Activated B cell treated with CpG ODN at 0.5 μM for 24 hours (primary cell): ENCODE data around the gene CHST12. TPM values are rescaled to one million over a fixed set of nuclear protein-coding genes. Genes with fewer than 3 reads are reported as not detected.

Source experiments
- ATAC-seq: fragments of 200-7000 bp; cut with Tn5 transposase; one replicate; pipeline ENCODE4 v1.10.0; 2021; ENCODE audit warnings: low read depth, mild to moderate bottlenecking, moderate library complexity
- CTCF ChIA-PET: fragments of 350-600 bp; sonication (Branson Sonifier 250); formaldehyde crosslinking; loops from one replicate; lab custom pipeline; 2021; ENCODE audit warnings: antibody characterized with exemption; lab: Charles Lee
- POLR2A ChIA-PET: fragments of 350-600 bp; sonication (Branson Sonifier 250); formaldehyde crosslinking; loops from one replicate; lab custom pipeline; 2021; ENCODE audit warnings: antibody characterized with exemption; lab: Charles Lee
- DNase-seq: peaks from one replicate; pipeline ENCODE4 v3.0.0; 2022
- H3K27ac Mint-ChIP-seq: one replicate; pipeline ENCODE4 v1.8.0; 2020; ENCODE audit warnings: mixed read lengths
- H3K27me3 Mint-ChIP-seq: one replicate; pipeline ENCODE4 v1.8.0; 2021; ENCODE audit warnings: mixed read lengths
- H3K36me3 Mint-ChIP-seq: one replicate; pipeline ENCODE4 v1.8.0; 2021; ENCODE audit warnings: low read depth, mixed read lengths
- H3K4me1 Mint-ChIP-seq: one replicate; pipeline ENCODE4 v1.8.0; 2021; ENCODE audit warnings: mixed read lengths
- H3K4me3 Mint-ChIP-seq: one replicate; pipeline ENCODE4 v1.8.0; 2020; ENCODE audit warnings: mild to moderate bottlenecking, mixed read lengths
- H3K9me3 Mint-ChIP-seq: one replicate; pipeline ENCODE4 v1.8.0; 2020; ENCODE audit warnings: mixed read lengths
- intact Hi-C: fragments of 100-400 bp; cut with micrococcal nuclease; formaldehyde crosslinking; loops from one replicate; pipeline ENCODE4 v1.15.1; 2024
- total RNA-seq: library from RNA; stranded (reverse); gene quantifications from 2 replicates; pipeline ENCODE4 v1.2.3, GENCODE V29; 2022
- TF ChIP-seq, protein P1 (sequence below): fragments of 200-600 bp; IDR thresholded peaks from one replicate; pipeline ENCODE4 v1.8.0; 2022; ENCODE audit warnings: antibody characterized with exemption, mild to moderate bottlenecking

CHST12 gene
- total RNA-seq, 1 donor from 2014 or later: 14.4 TPM

DNA sequence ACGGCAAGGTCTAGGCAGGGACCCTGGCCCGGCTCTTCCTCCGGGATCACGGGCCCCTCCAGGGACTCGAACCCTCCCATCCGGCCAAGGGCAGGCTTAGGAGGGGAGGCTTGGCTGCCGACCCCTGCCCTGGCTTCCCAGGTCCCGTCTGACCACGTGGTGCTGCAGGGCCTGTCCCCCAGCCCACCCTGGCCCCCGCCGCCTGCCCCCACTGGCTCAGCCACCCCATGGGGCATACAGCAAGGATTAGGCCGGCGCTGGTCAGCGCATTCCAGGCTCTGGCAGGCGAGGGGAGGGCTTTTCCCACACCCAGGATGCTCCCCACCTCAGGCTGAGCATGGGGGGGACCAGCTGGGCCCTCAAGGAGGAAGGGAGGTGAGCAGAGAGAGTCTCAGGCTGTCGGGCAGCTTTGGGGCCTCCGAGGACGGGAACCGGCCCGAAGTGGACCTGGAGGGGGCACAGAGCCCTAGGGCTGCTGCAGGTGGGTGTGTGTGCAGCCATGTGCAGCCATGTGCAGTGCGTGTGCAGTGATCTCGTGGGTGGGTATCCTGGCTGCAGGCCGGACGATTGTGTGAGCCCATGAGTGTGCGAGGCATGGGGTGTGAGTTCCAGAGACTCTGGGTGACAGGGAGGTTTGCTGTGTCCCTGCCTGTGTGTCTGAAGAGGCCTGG is 73.5 kb downstream of the CHST12 start:
- no peak for ATAC-seq
- no peak for DNase-seq
- H3K4me3 Mint-ChIP-seq: no peak overlapping the region
- H3K27me3 Mint-ChIP-seq: no peaks in the 10 kb centered on the region
- intact Hi-C loops: loop anchor here (1.0 to 2.0 kb wide), 6 partner anchors 32 to 232 kb away; partner anchors contain the start of gene BRAT1
- H3K36me3 Mint-ChIP-seq: no peaks in the 10 kb centered on the region
- H3K9me3 Mint-ChIP-seq: no peaks in the 10 kb centered on the region
- peaks cover 11% of the 10 kb centered on the region for H3K4me1 Mint-ChIP-seq
- no peak overlapping the region for H3K27ac Mint-ChIP-seq
- CTCF ChIA-PET: interaction anchor here (0.7 to 1.1 kb wide), 3 partner anchors 25 to 204 kb away, joined by 3 to 4 read pairs (median 3); no protein-coding TSS in a partner anchor
- TF ChIP-seq, protein P1, sequence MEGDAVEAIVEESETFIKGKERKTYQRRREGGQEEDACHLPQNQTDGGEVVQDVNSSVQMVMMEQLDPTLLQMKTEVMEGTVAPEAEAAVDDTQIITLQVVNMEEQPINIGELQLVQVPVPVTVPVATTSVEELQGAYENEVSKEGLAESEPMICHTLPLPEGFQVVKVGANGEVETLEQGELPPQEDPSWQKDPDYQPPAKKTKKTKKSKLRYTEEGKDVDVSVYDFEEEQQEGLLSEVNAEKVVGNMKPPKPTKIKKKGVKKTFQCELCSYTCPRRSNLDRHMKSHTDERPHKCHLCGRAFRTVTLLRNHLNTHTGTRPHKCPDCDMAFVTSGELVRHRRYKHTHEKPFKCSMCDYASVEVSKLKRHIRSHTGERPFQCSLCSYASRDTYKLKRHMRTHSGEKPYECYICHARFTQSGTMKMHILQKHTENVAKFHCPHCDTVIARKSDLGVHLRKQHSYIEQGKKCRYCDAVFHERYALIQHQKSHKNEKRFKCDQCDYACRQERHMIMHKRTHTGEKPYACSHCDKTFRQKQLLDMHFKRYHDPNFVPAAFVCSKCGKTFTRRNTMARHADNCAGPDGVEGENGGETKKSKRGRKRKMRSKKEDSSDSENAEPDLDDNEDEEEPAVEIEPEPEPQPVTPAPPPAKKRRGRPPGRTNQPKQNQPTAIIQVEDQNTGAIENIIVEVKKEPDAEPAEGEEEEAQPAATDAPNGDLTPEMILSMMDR: no peak
- POLR2A ChIA-PET: interaction anchor here (0.6 kb wide), 1 partner anchor 1484 kb away, joined by 3 read pairs; no protein-coding TSS in a partner anchor

DNA sequence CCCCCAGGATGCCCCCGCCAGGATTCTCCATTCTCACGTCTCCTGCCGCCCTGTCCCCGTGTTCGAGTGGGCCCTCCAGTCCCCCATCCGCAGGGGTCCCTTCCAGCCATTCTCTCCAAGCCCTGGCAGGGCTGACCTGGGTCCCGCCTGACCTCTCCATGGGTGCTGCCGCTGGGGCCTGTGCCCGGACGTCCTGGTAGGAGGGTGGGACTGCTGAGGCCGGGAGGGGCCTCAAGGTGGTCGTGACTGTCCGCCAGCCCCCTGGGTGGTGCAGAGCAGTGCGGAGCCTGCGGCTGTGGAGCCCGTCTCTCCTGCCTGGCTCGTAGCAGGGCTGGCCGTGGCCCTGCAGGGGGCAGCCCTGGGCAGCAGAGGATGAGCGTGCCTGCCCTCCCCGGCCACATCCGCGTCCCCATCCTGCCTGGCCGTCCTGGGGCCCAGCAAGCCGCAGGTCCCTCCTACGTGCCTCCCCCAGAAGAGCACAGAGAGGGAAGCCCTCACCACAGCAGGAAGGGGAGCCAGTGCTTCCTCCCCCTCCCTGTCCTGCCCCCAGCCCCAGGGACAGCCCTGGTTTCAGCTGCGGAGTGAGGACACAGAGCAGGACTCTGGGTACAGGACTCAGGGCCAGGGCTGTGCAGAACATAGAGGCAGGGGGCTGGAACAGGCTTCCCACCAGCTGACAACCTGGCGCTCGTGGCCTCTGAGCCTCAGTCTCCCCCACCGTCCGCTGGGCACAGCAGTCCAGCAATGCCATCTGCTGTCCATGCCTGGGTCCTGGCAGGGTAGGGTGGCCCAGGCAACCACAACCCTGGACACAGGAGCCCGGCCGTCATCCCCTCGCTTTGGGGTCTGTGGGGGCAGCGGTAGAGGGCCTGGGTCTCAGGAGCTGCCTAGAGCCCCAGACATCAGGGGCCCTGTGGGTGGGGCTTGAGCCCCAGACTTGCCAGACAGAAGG is 74.3 kb downstream of the CHST12 start:
- POLR2A ChIA-PET: interaction anchor here (1.0 to 1.7 kb wide), 6 partner anchors 33 to 232 kb away, joined by 3 to 11 read pairs (median 6); partner anchors contain the start of genes LFNG and TTYH3
- no peaks in the 10 kb centered on the region for H3K27me3 Mint-ChIP-seq
- intact Hi-C loops: loop anchor here (1.0 to 2.0 kb wide), 7 partner anchors 31 to 232 kb away; partner anchors contain the start of gene BRAT1
- no peaks in the 10 kb centered on the region for H3K36me3 Mint-ChIP-seq
- H3K4me1 Mint-ChIP-seq: peaks cover 11% of the 10 kb centered on the region
- H3K9me3 Mint-ChIP-seq: no peaks in the 10 kb centered on the region
- no peak overlapping the region for H3K4me3 Mint-ChIP-seq
- DNase-seq (peak; percentile 66), ATAC-seq (peak; percentile 98)
- CTCF ChIA-PET: interaction anchor here (0.9 to 1.3 kb wide), 4 partner anchors 96 to 233 kb away, joined by 3 to 6 read pairs (median 4); no protein-coding TSS in a partner anchor
- no peak overlapping the region for H3K27ac Mint-ChIP-seq
- TF ChIP-seq, protein P1: peak; percentile 68

DNA sequence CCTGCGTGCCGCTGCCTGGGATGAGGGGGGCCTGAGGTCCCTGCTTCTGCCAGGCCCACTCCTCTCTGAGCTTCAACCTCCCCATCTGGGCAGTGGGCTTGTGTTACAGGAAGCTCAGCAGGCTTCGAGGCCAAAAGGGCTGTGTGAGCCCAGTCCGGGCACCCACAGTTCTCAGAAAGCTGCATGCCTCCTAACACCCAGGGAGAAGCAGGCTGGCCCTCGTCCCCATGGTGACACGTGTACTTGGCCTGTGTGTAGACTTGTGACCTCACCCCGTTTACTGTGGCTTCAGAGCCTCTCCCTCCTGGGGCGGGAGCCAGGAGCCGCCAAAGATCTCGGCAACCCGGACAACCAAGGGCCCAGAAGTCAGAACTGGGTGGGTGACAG is 75.0 kb downstream of the CHST12 start:
- ATAC-seq (no peak), DNase-seq (no peak)
- intact Hi-C loops: loop anchor here (1.0 kb wide), 1 partner anchor 203 kb away; no protein-coding TSS in a partner anchor
- Mint-ChIP-seq H3K27me3 (no peaks in the 10 kb centered on the region), H3K4me3 (no peak overlapping the region), H3K27ac (no peak overlapping the region), H3K36me3 (no peaks in the 10 kb centered on the region), H3K4me1 (peaks cover 11% of the 10 kb centered on the region), H3K9me3 (no peaks in the 10 kb centered on the region)
- ChIA-PET POLR2A (interaction anchor here (1.0 to 1.7 kb wide), 6 partner anchors 33 to 231 kb away, joined by 3 to 11 read pairs (median 6); partner anchors contain the start of genes LFNG and TTYH3), CTCF (interaction anchor here (0.9 to 1.3 kb wide), 4 partner anchors 95 to 232 kb away, joined by 3 to 6 read pairs (median 4); no protein-coding TSS in a partner anchor)
- TF ChIP-seq, protein P1: no peak

DNA sequence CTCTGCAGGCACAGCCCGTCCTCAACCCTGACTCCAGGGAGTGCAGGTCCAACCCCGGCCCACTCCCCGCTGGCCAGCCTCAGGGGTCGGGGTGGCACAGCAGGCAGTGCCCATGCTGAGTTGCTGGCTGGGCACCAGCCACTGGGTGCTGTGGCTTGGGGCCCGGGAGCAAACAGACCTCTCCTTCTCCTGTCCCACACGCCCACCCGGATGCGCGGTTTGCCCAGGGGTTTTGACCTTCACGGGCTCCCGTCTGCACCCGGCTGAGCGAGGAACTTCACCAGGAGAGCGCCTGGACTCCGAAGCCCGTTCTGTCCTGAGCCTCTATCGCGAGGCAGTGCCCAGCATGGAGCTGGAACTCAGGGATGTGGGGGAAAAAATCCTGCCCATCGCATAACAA is 75.4 kb downstream of the CHST12 start:
- intact Hi-C loops: loop anchor here (1.0 kb wide), 1 partner anchor 203 kb away; no protein-coding TSS in a partner anchor
- no peaks in the 10 kb centered on the region for H3K27me3 Mint-ChIP-seq
- H3K9me3 Mint-ChIP-seq: no peaks in the 10 kb centered on the region
- DNase-seq: no peak
- peaks cover 11% of the 10 kb centered on the region for H3K4me1 Mint-ChIP-seq
- POLR2A ChIA-PET: interaction anchor here (1.1 to 1.7 kb wide), 4 partner anchors 32 to 231 kb away, joined by 5 to 11 read pairs (median 8); partner anchors contain the start of gene LFNG
- no peak for ATAC-seq
- H3K36me3 Mint-ChIP-seq: no peaks in the 10 kb centered on the region
- H3K4me3 Mint-ChIP-seq: no peak overlapping the region
- no peak overlapping the region for H3K27ac Mint-ChIP-seq
- TF ChIP-seq, protein P1: no peak
- CTCF ChIA-PET: interaction anchor here (1.0 to 2.4 kb wide), 4 partner anchors 95 to 231 kb away, joined by 4 to 9 read pairs (median 5); no protein-coding TSS in a partner anchor
